Upper lobe of left lung (tissue), 4 donors: ENCODE data around the gene CHAD.

Experiments used
- POLR2A ChIP-seq, 4 donors: fragments of 450-650 bp; IDR thresholded peaks; one replicate each; pipeline ENCODE4 v1.5.1; 2016 to 2017; ENCODE audit warnings: antibody characterized with exemption in 4 of 4, mild to moderate bottlenecking in 2 of 4
- TF ChIP-seq, protein P1 (sequence below), 6 experiments: fragments of 450-650 bp in 4 of 6; fragments of 200-600 bp in 2 of 6; sonication (generic) in 2 of 6; IDR thresholded peaks; one replicate each; pipeline ENCODE4 v1.5.1; 2016 to 2019; ENCODE audit warnings: antibody characterized with exemption in 6 of 6

DNA sequence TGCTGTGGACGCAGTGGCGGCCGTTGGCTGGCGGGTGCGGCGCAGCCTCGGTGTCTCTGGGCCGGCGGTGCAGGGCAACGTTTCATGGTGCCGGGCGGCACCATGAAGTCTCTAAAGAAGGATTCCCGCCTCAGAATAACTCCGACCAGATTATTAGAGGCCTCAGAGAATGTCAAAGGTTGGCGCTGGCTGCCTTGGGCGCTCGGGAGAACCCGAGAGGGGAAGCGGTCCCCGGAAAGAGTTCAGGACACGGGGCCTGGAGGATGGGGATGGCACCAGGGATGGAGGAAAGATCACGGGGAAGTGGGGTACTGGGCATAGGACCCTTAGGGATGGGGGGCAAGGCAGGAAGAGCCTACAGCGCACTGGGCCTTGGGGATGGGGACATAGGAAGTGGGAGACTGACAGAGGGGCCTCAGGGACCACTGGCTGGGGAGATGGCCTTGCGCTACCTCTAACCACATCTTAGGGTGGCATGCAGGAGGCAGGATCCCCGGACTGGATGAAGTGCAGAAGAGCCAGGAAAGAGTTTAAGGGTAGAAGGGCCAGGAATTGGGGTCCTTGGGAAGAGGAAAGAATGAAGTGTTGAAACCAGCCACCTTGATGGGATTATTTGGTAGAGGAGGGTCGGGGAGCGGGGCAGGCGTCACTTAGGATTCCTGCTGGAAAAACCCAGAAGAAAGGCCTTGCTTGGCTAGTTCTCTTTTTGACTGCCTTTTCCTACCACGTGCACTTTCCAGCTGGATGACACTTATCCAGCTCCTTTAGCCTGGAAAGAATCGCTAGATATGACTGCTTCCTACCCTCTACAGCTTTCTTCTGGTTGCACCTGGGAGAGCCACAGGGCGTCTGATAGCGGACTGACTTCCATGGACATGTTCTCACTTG is 40.1 kb upstream of the CHAD start:
- no peak for TF ChIP-seq POLR2A (IDR thresholded peaks at IDR 0.05)
- TF ChIP-seq, protein P1, sequence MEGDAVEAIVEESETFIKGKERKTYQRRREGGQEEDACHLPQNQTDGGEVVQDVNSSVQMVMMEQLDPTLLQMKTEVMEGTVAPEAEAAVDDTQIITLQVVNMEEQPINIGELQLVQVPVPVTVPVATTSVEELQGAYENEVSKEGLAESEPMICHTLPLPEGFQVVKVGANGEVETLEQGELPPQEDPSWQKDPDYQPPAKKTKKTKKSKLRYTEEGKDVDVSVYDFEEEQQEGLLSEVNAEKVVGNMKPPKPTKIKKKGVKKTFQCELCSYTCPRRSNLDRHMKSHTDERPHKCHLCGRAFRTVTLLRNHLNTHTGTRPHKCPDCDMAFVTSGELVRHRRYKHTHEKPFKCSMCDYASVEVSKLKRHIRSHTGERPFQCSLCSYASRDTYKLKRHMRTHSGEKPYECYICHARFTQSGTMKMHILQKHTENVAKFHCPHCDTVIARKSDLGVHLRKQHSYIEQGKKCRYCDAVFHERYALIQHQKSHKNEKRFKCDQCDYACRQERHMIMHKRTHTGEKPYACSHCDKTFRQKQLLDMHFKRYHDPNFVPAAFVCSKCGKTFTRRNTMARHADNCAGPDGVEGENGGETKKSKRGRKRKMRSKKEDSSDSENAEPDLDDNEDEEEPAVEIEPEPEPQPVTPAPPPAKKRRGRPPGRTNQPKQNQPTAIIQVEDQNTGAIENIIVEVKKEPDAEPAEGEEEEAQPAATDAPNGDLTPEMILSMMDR (IDR thresholded peaks at IDR 0.05), result no peak
